ENCODE results near the gene EMX1. TPM values are rescaled to one million over a fixed set of nuclear protein-coding genes. Genes with fewer than 3 reads are reported as not detected.
A peak's percentile ranks its signal among the peaks of the same experiment; 100 is the strongest.

Gene EMX1
- total RNA-seq, result not detected in 2 replicates

- no peak for TF ChIP-seq CTCF (IDR thresholded peaks at IDR 0.05; ENCODE audit: insufficient read depth, low read depth, low read length)
- no peak for DNase-seq (ENCODE audit: low read depth)
- H3K4me3 ChIP-seq (ENCODE audit: low read depth, low read length), result no peak within 1 kb of the TSS
These were observed at the start of gene EMX1 for GRCh38 chr2:72917138-72917876. TSS of gene EMX1 (plus strand) at chr2:72917519. CDS start at chr2:72917853, 334 bp downstream.

GRCh38 chr2:72871060-72871459 lies 46.3 kb upstream of the EMX1 start:
- DNase-seq (ENCODE audit: low read depth), result no peak
- TF ChIP-seq CTCF (IDR thresholded peaks at IDR 0.05; ENCODE audit: insufficient read depth, low read depth, low read length), result no peak
- no peak overlapping the region for H3K4me3 ChIP-seq (ENCODE audit: low read depth, low read length)

- DNase-seq (ENCODE audit: low read depth), result no peak
- TF ChIP-seq CTCF (IDR thresholded peaks at IDR 0.05; ENCODE audit: insufficient read depth, low read depth, low read length), result no peak
- no peak overlapping the region for H3K4me3 ChIP-seq (ENCODE audit: low read depth, low read length)
These were observed 45.4 kb upstream of the EMX1 start for GRCh38 chr2:72871880-72872279.

GRCh38 chr2:72883356-72883962 lies 33.9 kb upstream of the EMX1 start:
- H3K4me3 ChIP-seq (ENCODE audit: low read depth, low read length), result no peak overlapping the region
- TF ChIP-seq CTCF (IDR thresholded peaks at IDR 0.05; ENCODE audit: insufficient read depth, low read depth, low read length), result no peak
- DNase-seq (ENCODE audit: low read depth), result peak; percentile 57

- no peak for TF ChIP-seq CTCF (IDR thresholded peaks at IDR 0.05; ENCODE audit: insufficient read depth, low read depth, low read length)
- no peak for DNase-seq (ENCODE audit: low read depth)
- peak overlapping the region; percentile 80 for H3K4me3 ChIP-seq (ENCODE audit: low read depth, low read length)
These were observed 30.8 kb upstream of the EMX1 start for GRCh38 chr2:72886505-72887031.

- no peak for TF ChIP-seq CTCF (IDR thresholded peaks at IDR 0.05; ENCODE audit: insufficient read depth, low read depth, low read length)
- H3K4me3 ChIP-seq (ENCODE audit: low read depth, low read length), result peak within 1 kb of the TSS; percentile 80
- peak; percentile 54 for DNase-seq (ENCODE audit: low read depth)
These were observed 30.1 kb upstream of the EMX1 start, which contains the start of gene SPR for GRCh38 chr2:72887032-72887739. TSS of gene SPR (plus strand) at chr2:72887408. CDS start at chr2:72887433, 25 bp downstream.
